Hippocampal formation (tissue), 2 donors: ENCODE measurements around the gene PHC2.

Source experiments
- DNase-seq, 2 donors: peaks; one replicate each; lab custom pipeline; 2025; lab: John Stamatoyannopoulos, UW

The PHC2 gene, protein sequence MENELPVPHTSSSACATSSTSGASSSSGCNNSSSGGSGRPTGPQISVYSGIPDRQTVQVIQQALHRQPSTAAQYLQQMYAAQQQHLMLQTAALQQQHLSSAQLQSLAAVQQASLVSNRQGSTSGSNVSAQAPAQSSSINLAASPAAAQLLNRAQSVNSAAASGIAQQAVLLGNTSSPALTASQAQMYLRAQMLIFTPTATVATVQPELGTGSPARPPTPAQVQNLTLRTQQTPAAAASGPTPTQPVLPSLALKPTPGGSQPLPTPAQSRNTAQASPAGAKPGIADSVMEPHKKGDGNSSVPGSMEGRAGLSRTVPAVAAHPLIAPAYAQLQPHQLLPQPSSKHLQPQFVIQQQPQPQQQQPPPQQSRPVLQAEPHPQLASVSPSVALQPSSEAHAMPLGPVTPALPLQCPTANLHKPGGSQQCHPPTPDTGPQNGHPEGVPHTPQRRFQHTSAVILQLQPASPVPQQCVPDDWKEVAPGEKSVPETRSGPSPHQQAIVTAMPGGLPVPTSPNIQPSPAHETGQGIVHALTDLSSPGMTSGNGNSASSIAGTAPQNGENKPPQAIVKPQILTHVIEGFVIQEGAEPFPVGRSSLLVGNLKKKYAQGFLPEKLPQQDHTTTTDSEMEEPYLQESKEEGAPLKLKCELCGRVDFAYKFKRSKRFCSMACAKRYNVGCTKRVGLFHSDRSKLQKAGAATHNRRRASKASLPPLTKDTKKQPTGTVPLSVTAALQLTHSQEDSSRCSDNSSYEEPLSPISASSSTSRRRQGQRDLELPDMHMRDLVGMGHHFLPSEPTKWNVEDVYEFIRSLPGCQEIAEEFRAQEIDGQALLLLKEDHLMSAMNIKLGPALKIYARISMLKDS

GRCh38 chr1:33430692-33431593 lies at the start of gene PHC2:
Gene PHC2 (minus strand): TSS chr1:33431095. CDS start chr1:33375539, 55,556 bp downstream.
- peak; percentile 97 for DNase-seq

GRCh38 chr1:33477451-33477850 lies 46.6 kb upstream of the PHC2 start:
- DNase-seq = no peak

DNA sequence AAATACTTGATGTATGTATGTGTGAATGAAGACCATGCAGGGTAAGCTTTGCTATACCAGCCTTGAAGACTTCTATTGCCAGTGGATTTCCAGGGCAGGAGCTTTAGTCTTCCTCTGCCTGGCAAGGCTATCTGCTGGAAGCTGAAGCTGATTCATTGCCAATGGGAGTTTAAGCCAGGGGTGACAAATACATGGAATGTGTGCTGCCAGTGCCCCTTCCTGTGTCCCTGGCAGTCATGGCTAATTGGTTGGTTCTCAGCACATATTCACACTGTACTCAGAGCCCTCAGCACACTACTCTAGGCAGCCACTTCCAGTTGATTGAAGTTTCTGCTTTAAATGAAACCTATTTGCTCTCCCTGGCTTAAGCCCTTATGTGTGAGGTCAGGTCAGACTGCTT lies 43.0 kb upstream of the PHC2 start:
- DNase-seq = no peak

- DNase-seq = peak; percentile 97 to 99
Measured at GRCh38 chr1:33472269-33472980, 41.5 kb upstream of the PHC2 start, which contains the start of gene ZSCAN20. Gene ZSCAN20 (plus strand): TSS chr1:33472645. CDS start chr1:33479289, 6,644 bp downstream.

- no peak for DNase-seq
Measured at GRCh38 chr1:33471416-33471815, 40.5 kb upstream of the PHC2 start.

GRCh38 chr1:33470495-33471012 lies 39.7 kb upstream of the PHC2 start:
- DNase-seq = peak; percentile 76 to 93

DNA sequence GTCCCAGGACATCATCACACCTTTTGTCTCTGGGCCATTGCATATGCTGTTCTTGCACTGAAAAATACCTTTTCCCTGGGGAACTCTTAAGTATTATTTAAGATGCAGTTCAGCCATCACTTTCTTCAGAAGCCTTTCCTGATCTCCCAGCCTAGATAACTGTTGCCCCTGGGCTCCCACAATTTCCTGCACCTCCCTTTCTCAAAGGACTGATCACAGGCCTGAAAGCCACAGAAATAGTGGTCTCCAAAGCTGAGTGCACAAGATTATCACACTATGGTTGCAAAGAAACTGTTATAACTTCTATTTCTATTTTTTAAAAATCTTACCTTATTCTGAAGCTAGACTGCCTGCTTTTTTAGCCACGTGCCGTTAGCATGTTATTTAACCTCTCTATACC lies 38.8 kb upstream of the PHC2 start:
- no peak for DNase-seq

DNA sequence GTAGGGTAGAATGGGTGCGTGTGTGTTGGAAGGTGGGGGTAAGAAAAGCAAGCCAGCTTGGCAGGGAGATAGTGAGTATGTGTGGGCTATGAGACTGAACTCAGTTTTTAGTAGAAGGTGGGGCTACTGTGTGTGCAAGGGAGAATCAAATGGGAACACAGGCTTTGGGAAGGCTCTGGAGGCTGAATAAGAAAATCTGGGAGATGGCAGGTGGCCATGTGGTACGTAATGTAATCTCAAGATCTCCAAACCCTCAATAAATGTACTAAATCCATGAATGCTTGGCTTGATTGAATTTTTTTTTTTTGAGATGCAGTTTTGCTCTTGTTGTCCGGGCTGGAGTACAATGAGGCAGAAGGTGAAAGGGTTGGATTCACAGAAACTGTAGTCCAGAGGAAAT lies 38.1 kb upstream of the PHC2 start:
- peak in 1 of 2 donors; percentile 8 for DNase-seq

GRCh38 chr1:33468531-33468930 lies 37.6 kb upstream of the PHC2 start:
- DNase-seq = no peak

- DNase-seq = peak in 1 of 2 donors; percentile 6
Measured at GRCh38 chr1:33468011-33468410, 37.1 kb upstream of the PHC2 start.

DNA sequence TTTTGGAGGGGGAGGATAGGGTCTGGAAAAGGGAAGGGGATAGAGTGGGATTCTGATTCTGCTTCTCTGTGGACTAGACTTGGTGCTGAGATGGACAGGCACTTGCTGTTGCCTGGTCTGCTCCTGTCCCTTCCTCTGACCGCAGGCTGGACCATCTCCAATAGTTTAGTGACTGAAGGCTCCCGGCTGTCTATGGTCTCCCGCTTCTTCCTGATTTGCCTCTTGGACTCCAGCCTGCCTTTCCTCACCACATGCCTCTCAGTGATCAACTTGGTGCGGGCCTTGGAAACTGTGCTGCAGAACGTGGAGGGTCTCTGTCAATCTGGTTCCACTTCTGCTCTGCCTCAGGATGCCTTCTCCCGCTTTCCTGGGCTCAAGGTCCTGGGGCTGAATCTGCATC lies 35.3 kb upstream of the PHC2 start:
- peak in 1 of 2 donors; percentile 9 for DNase-seq

GRCh38 chr1:33465316-33465715 lies 34.4 kb upstream of the PHC2 start:
- no peak for DNase-seq

DNA sequence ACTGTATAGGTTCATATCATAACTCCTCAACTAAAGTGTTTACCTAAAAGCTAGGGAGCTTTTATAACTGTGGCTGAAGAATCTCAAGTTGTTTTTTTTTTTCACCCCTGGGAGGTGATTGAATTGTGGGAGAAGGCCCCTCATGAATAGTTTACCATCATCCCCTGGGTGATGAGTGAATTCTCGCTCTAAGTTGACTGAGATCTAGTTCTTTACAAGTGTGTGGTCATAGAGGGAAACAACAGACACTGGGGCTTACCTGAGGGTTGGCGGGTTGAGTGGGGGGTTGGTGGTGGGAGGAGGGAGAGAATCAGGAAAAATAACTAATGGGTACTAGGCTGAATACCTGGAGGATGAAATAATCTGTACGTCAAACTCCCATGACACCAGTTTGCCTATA lies 33.7 kb upstream of the PHC2 start:
- no peak for DNase-seq

DNA sequence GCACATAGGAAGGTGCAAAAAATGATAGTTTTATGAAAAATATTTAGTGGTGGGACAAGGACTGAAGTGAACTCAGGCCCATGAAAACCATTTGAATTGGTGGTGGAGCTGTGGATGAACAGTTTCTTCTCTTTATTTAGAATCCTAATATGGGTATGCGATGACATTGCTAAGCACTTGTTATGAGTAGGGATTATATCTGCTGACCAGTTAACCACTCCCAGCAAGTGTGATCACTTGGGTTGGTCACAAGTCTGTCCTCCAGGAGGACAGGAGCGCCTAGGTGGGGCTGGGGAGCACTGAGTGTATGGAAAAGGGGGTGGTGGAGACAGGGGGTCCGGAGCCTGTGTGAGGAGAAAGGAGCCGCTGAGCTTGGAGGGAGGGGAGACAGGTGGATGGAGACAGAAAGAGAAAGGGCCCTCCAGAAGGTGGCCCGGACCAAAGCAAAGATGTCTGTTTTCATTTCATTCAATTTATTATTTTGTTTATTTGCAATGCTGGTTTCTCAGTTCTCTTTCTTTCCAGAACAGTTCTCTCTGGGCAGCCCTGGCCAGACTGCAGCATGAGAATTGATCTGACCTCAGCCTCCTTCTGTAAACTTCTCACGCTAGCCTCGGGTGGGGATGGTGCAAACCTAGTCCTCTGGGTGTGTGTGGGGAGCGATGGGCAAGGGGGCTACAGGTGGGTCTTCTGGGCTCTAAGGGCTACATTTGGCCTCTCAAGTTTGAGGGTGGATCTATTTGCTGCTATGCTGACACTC lies 31.7 kb upstream of the PHC2 start:
- DNase-seq = no peak

- peak; percentile 28 to 36 for DNase-seq
Measured at GRCh38 chr1:33460947-33461629, 30.2 kb upstream of the PHC2 start.

DNA sequence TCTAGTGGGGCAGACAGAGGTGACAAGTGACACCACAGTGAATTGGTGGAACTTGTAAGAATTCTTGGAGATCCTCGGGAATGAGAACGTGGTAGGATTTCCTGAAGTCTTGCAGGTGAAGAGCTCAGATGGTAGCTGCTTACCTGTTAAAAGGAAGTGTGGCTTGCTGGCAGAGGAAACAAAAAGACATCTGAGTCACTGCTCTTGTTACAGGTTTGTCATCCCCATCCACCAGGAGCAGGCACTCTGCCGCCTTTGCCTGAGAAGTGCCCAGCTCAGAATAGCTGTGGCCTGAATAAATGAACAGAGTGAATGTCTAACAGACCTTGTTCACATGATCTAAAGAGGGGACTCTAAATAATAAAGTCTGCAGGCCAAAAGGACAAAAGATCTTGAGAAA lies 29.2 kb upstream of the PHC2 start:
- DNase-seq = no peak

- DNase-seq = no peak
Measured at GRCh38 chr1:33459691-33460090, 28.8 kb upstream of the PHC2 start.

DNA sequence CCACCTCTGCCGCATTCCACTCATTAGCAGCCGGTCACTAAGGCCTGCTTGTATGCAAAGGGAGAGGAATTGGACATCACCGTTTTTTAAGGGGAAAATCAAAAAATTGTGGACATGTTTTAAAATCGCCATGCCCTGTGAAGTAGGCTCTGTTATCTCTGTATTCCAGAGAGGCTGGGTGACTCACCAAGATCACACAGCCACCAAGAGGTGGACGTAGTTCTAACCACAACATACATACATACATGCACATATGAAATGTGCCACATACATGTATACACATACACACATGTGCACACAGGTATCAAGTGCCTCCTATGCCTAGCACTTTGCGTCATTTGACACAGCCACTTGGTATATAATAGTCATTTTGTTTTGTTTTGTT lies 25.6 kb upstream of the PHC2 start:
- DNase-seq = no peak
